Activated T-cell treated with anti-CD3 and anti-CD28 coated beads, Interleukin-2, amount 50 U/mL, for 72 hours (primary cell): Measurements from ENCODE around the gene IL31. TPM values are rescaled to one million over a fixed set of nuclear protein-coding genes. Genes with fewer than 3 reads are reported as not detected.
"Not testable (repeated sequence)": the region's sequence is repeated elsewhere in the genome, so short reads cannot be mapped to it uniquely, and the experiment has no call there.

ENCODE experiments used
- ATAC-seq, 2 donors: fragments of 150-1000 bp; cut with Tn5 transposase; replicated peaks in 1 of 2; 2 replicates each; pipeline ENCODE4 v1.10.0; 2021; ENCODE audit warnings: moderate library complexity in 2 of 2, mild to moderate bottlenecking in 1 of 2
- DNase-seq, 2 donors: peaks; one replicate each; pipeline ENCODE4 v3.0.0; 2021 to 2022; ENCODE audit warnings: mixed read lengths in 1 of 2
- H3K27ac Mint-ChIP-seq: one replicate; pipeline ENCODE4 v1.8.0; 2022; ENCODE audit warnings: mild to moderate bottlenecking, moderate library complexity, mixed read lengths
- H3K27me3 Mint-ChIP-seq: one replicate; pipeline ENCODE4 v1.8.0; 2022; ENCODE audit warnings: low read depth, mixed read lengths
- H3K36me3 Mint-ChIP-seq, 2 donors: one replicate each; pipeline ENCODE4 v1.8.0; 2022; ENCODE audit warnings: mixed read lengths in 2 of 2, mild to moderate bottlenecking in 1 of 2; ENCODE audit not compliant: insufficient read depth in 2 of 2
- H3K4me1 Mint-ChIP-seq: one replicate; pipeline ENCODE4 v1.8.0; 2022; ENCODE audit warnings: low read depth, mixed read lengths
- H3K4me3 Mint-ChIP-seq, 2 donors: one replicate each; pipeline ENCODE4 v1.8.0; 2022; ENCODE audit warnings: mild to moderate bottlenecking in 2 of 2, mixed read lengths in 2 of 2, moderate library complexity in 2 of 2
- H3K9me3 Mint-ChIP-seq, 2 donors: one replicate each; pipeline ENCODE4 v1.8.0; 2022; ENCODE audit warnings: mixed read lengths in 2 of 2
- total RNA-seq, 2 donors: library from RNA; stranded (reverse); gene quantifications; one replicate each; pipeline ENCODE4 v1.2.3, GENCODE V29; 2022

Gene IL31
- total RNA-seq, 2 donors from 2014 or later = 4.0 to 8.0 TPM

- no peak overlapping the region for H3K27ac Mint-ChIP-seq
- no peak for DNase-seq
- H3K36me3 Mint-ChIP-seq = no peaks in the 10 kb centered on the region
- H3K4me1 Mint-ChIP-seq = peaks cover 11% of the 10 kb centered on the region
- H3K4me3 Mint-ChIP-seq = no peak overlapping the region
- no peaks in the 10 kb centered on the region for H3K9me3 Mint-ChIP-seq
- no peak for ATAC-seq
- peaks cover 18% of the 10 kb centered on the region for H3K27me3 Mint-ChIP-seq
Measured at GRCh38 chr12:122185079-122185478, 11.1 kb upstream of the IL31 start.

GRCh38 chr12:122184517-122184916 is 10.5 kb upstream of the IL31 start:
- Mint-ChIP-seq H3K27ac (no peak overlapping the region), H3K9me3 (no peaks in the 10 kb centered on the region), H3K27me3 (peaks cover 18% of the 10 kb centered on the region), H3K4me3 (peak overlapping the region; percentile 27 to 81), H3K36me3 (no peaks in the 10 kb centered on the region), H3K4me1 (peaks cover 11% of the 10 kb centered on the region)
- ATAC-seq (no peak), DNase-seq (no peak)

GRCh38 chr12:122183588-122183940 is 9.5 kb upstream of the IL31 start:
- ATAC-seq = no peak
- peaks cover 18% of the 10 kb centered on the region for H3K27me3 Mint-ChIP-seq
- H3K36me3 Mint-ChIP-seq = no peaks in the 10 kb centered on the region
- peak overlapping the region; percentile 58 to 81 for H3K4me3 Mint-ChIP-seq
- H3K27ac Mint-ChIP-seq = no peak overlapping the region
- no peak for DNase-seq
- H3K4me1 Mint-ChIP-seq = peaks cover 11% of the 10 kb centered on the region
- H3K9me3 Mint-ChIP-seq = no peaks in the 10 kb centered on the region

GRCh38 chr12:122182887-122183587 is 9.0 kb upstream of the IL31 start, which contains the start of gene LRRC43:
TSS of gene LRRC43 (plus strand) at chr12:122183123. CDS start at chr12:122183145, 22 bp downstream.
- Mint-ChIP-seq H3K27ac (no peak within 1 kb of the TSS), H3K36me3 (no peaks in the 10 kb centered on the region), H3K9me3 (no peaks in the 10 kb centered on the region), H3K4me1 (peaks cover 11% of the 10 kb centered on the region), H3K4me3 (peak within 1 kb of the TSS; percentile 78 to 81), H3K27me3 (peaks cover 18% of the 10 kb centered on the region)
- peak; percentile 48 to 58 for DNase-seq
- ATAC-seq = peak; percentile 86 to 92

GRCh38 chr12:122176473-122176872 is 2.5 kb upstream of the IL31 start:
- not testable (repeated sequence) for H3K27ac Mint-ChIP-seq, H3K36me3 Mint-ChIP-seq, H3K27me3 Mint-ChIP-seq

GRCh38 chr12:122172262-122172939 is 1.6 kb downstream of the IL31 start:
- peaks cover 16% of the 10 kb centered on the region for H3K4me1 Mint-ChIP-seq
- no peak overlapping the region for H3K4me3 Mint-ChIP-seq
- no peaks in the 10 kb centered on the region for H3K27me3 Mint-ChIP-seq
- H3K9me3 Mint-ChIP-seq = no peaks in the 10 kb centered on the region
- no peaks in the 10 kb centered on the region for H3K36me3 Mint-ChIP-seq
- ATAC-seq (no peak), DNase-seq (no peak)
- H3K27ac Mint-ChIP-seq = no peak overlapping the region

More at GRCh38 chr12:122176473-122176872, 2.5 kb upstream of the IL31 start:
- not testable (repeated sequence) for DNase-seq, H3K9me3 Mint-ChIP-seq, ATAC-seq, H3K4me3 Mint-ChIP-seq
- peaks cover 14% of the 10 kb centered on the region for H3K4me1 Mint-ChIP-seq

GRCh38 chr12:122171399-122171798 is 2.6 kb downstream of the IL31 start:
- DNase-seq (no peak), ATAC-seq (no peak)
- peaks cover 26% of the 10 kb centered on the region for H3K4me1 Mint-ChIP-seq
- no peaks in the 10 kb centered on the region for H3K9me3 Mint-ChIP-seq
- H3K27me3 Mint-ChIP-seq = no peaks in the 10 kb centered on the region
- H3K27ac Mint-ChIP-seq = no peak overlapping the region
- no peak overlapping the region for H3K4me3 Mint-ChIP-seq
- H3K36me3 Mint-ChIP-seq = no peaks in the 10 kb centered on the region

- Mint-ChIP-seq H3K27me3 (no peaks in the 10 kb centered on the region), H3K36me3 (no peaks in the 10 kb centered on the region)
Measured at GRCh38 chr12:122168492-122168891, 5.5 kb downstream of the IL31 start.

GRCh38 chr12:122167356-122167925 is 6.6 kb downstream of the IL31 start:
- no peak overlapping the region for H3K27ac Mint-ChIP-seq
- ATAC-seq (peak in 1 of 2 donors; percentile 41), DNase-seq (no peak)
- no peaks in the 10 kb centered on the region for H3K36me3 Mint-ChIP-seq
- peaks cover 36% of the 10 kb centered on the region for H3K4me1 Mint-ChIP-seq
- peak overlapping the region; percentile 58 to 72 for H3K4me3 Mint-ChIP-seq
- H3K9me3 Mint-ChIP-seq = no peaks in the 10 kb centered on the region
- H3K27me3 Mint-ChIP-seq = no peaks in the 10 kb centered on the region

More at GRCh38 chr12:122168492-122168891, 5.5 kb downstream of the IL31 start:
- ATAC-seq (no peak), DNase-seq (no peak)
- H3K9me3 Mint-ChIP-seq = no peaks in the 10 kb centered on the region
- H3K4me1 Mint-ChIP-seq = peaks cover 25% of the 10 kb centered on the region
- no peak overlapping the region for H3K4me3 Mint-ChIP-seq
- H3K27ac Mint-ChIP-seq = no peak overlapping the region

- no peaks in the 10 kb centered on the region for H3K9me3 Mint-ChIP-seq
- peak; percentile 87 to 91 for ATAC-seq
- no peaks in the 10 kb centered on the region for H3K27me3 Mint-ChIP-seq
- H3K36me3 Mint-ChIP-seq = no peaks in the 10 kb centered on the region
- peak overlapping the region; percentile 58 to 72 for H3K4me3 Mint-ChIP-seq
- H3K27ac Mint-ChIP-seq = peak overlapping the region; percentile 55
- DNase-seq = peak; percentile 75 to 84
- H3K4me1 Mint-ChIP-seq = peaks cover 43% of the 10 kb centered on the region
Measured at GRCh38 chr12:122166422-122167349, 7.3 kb downstream of the IL31 start.

GRCh38 chr12:122162976-122163375 is 11.0 kb downstream of the IL31 start:
- Mint-ChIP-seq H3K27ac (peak overlapping the region; percentile 60), H3K27me3 (no peaks in the 10 kb centered on the region), H3K36me3 (no peaks in the 10 kb centered on the region), H3K4me1 (peaks cover 44% of the 10 kb centered on the region), H3K9me3 (no peaks in the 10 kb centered on the region), H3K4me3 (peak overlapping the region in 1 of 2 donors; percentile 31)
- no peak for DNase-seq
- no peak for ATAC-seq

GRCh38 chr12:122161682-122162081 is 12.3 kb downstream of the IL31 start:
- Mint-ChIP-seq H3K27ac (peak overlapping the region; percentile 38), H3K27me3 (no peaks in the 10 kb centered on the region), H3K36me3 (no peaks in the 10 kb centered on the region), H3K4me3 (peak overlapping the region; percentile 53 to 65), H3K9me3 (no peaks in the 10 kb centered on the region), H3K4me1 (peaks cover 35% of the 10 kb centered on the region)
- DNase-seq (peak in 1 of 2 donors; percentile 31), ATAC-seq (peak; percentile 16 to 30)
